Dermis microvascular lymphatic vessel endothelial cell (primary cell): ENCODE results near the gene ERCC5. TPM values are rescaled to one million over a fixed set of nuclear protein-coding genes. Genes with fewer than 3 reads are reported as not detected.

Source experiments
- DNase-seq, 2 donors: peaks; one replicate each; pipeline versions ENCODE4 v3.0.0 to v3.0.0-alpha.2; 2010; ENCODE audit warnings: low read depth in 2 of 2
- total RNA-seq: library from RNA; depleted of rRNA; stranded (reverse); fragments of >200 nt; gene quantifications from 2 replicates; pipeline ENCODE4 v1.2.1, GENCODE V29; 2014

The ERCC5 gene
- total RNA-seq, 1 donor from 2014 or later: 41.1 TPM

- no peak for DNase-seq
These were observed 71.2 kb downstream of the ERCC5 start for GRCh38 chr13:102917019-102917418.

GRCh38 chr13:102922184-102922583, 76.4 kb downstream of the ERCC5 start:
- no peak for DNase-seq

Other genes with a start within 250 kb of the ERCC5 start
- gene TPP2, start 249.0 kb upstream of the ERCC5 start, total RNA-seq: 36.8 and 39.5 TPM in 2 replicates
- gene METTL21C, start 151.0 kb upstream of the ERCC5 start, total RNA-seq: not detected in 2 replicates
- 23.2 and 29.6 TPM in 2 replicates for gene TEX30, start 72.2 kb upstream of the ERCC5 start, total RNA-seq
- gene POGLUT2, start 47.1 kb upstream of the ERCC5 start, total RNA-seq: 14.5 and 19.5 TPM in 2 replicates
- gene BIVM, start 46.9 kb upstream of the ERCC5 start, total RNA-seq: 13.6 and 19.2 TPM in 2 replicates
- not detected in 2 replicates for gene SLC10A2, start 220.4 kb downstream of the ERCC5 start, total RNA-seq